NCI-H460 (cell line): ENCODE results near the gene WTIP. TPM values are rescaled to one million over a fixed set of nuclear protein-coding genes. Genes with fewer than 3 reads are reported as not detected.

ENCODE experiments used
- DNase-seq: peaks from one replicate; pipeline ENCODE4 v3.0.0-alpha.2; 2016; ENCODE audit warnings: low read depth; ENCODE audit errors: extremely low read depth
- total RNA-seq: library from RNA; depleted of rRNA; stranded (reverse); fragments of >200 nt; shearing (Covaris generic); gene quantifications from 2 replicates; pipeline ENCODE4 v1.2.3, GENCODE V29; 2014; rRNA removed

The WTIP gene
- total RNA-seq, 1 experiment from 2014 or later, result 6.6 TPM

- DNase-seq, result no peak
Measured at GRCh38 chr19:34549833-34550232, 68.3 kb downstream of the WTIP start.

- peak; percentile 2 for DNase-seq
Measured at GRCh38 chr19:34555447-34555846, 73.9 kb downstream of the WTIP start.

GRCh38 chr19:34556488-34556887, 74.9 kb downstream of the WTIP start:
- no peak for DNase-seq

- no peak for DNase-seq
Measured at GRCh38 chr19:34559045-34559444, 77.5 kb downstream of the WTIP start.

GRCh38 chr19:34560229-34560628, 78.7 kb downstream of the WTIP start:
- no peak for DNase-seq

Other genes starting within 250 kb of the WTIP start
- gene GARRE1, start 227.2 kb upstream of the WTIP start, total RNA-seq, result 6.7 and 7.4 TPM in 2 replicates
- 241 and 250 TPM in 2 replicates for gene GPI, start 116.6 kb upstream of the WTIP start, total RNA-seq
- 24.9 TPM in 2 replicates for gene PDCD2L, start 77.4 kb upstream of the WTIP start, total RNA-seq
- gene UBA2, start 53.4 kb upstream of the WTIP start, total RNA-seq, result 179 and 191 TPM in 2 replicates
- gene SCGB2B2, start 195.4 kb downstream of the WTIP start, total RNA-seq, result 0.05 TPM in 1 of 2 replicates, not detected in the other
- gene ZNF302, start 195.9 kb downstream of the WTIP start, total RNA-seq, result 15.5 and 15.7 TPM in 2 replicates